Smooth muscle cell (in vitro differentiated cells): ENCODE data around the gene IL12RB2. TPM values are rescaled to one million over a fixed set of nuclear protein-coding genes. Genes with fewer than 3 reads are reported as not detected.
"Not testable (repeated sequence)": the region's sequence is repeated elsewhere in the genome, so short reads cannot be mapped to it uniquely, and the experiment has no call there.

ENCODE experiments used
- DNase-seq: peaks from one replicate; lab custom pipeline; 2025; ENCODE audit not compliant: unreplicated experiment; lab: John Stamatoyannopoulos, UW
- H2AFZ ChIP-seq: fragments of 200-600 bp; sonication (generic); 2 replicates; pipeline ENCODE4 v1.6.0; 2016; ENCODE audit warnings: antibody characterized with exemption, low read depth, mild to moderate bottlenecking
- H3F3A ChIP-seq: fragments of 200-600 bp; sonication (generic); 2 replicates; pipeline ENCODE4 v1.6.0; 2017; ENCODE audit warnings: antibody characterized with exemption, low read depth
- H3K27ac ChIP-seq: fragments of 200-600 bp; sonication (generic); 2 replicates; pipeline ENCODE4 v1.5.1; 2016; ENCODE audit warnings: low read depth, mild to moderate bottlenecking
- H3K27me3 ChIP-seq: fragments of 200-600 bp; sonication (generic); 2 replicates; pipeline ENCODE4 v1.6.1; 2016; ENCODE audit warnings: low read depth, mild to moderate bottlenecking
- H3K36me3 ChIP-seq: fragments of 200-600 bp; sonication (generic); 2 replicates; pipeline ENCODE4 v1.5.1; 2016; ENCODE audit warnings: low read depth
- H3K4me1 ChIP-seq: fragments of 200-600 bp; sonication (generic); 2 replicates; pipeline ENCODE4 v1.5.1; 2016; ENCODE audit warnings: low read depth
- H3K4me2 ChIP-seq: fragments of 200-600 bp; sonication (generic); 2 replicates; pipeline ENCODE4 v1.6.0; 2016; ENCODE audit warnings: mild to moderate bottlenecking
- H3K4me3 ChIP-seq: fragments of 200-600 bp; sonication (generic); 2 replicates; pipeline ENCODE4 v1.5.1; 2016; ENCODE audit warnings: mild to moderate bottlenecking
- H3K79me2 ChIP-seq: fragments of 200-600 bp; sonication (generic); 2 replicates; pipeline ENCODE4 v1.6.0; 2016; ENCODE audit warnings: low read depth, mild to moderate bottlenecking
- H3K9ac ChIP-seq: fragments of 200-600 bp; sonication (generic); 2 replicates; pipeline ENCODE4 v1.6.0; 2016; ENCODE audit warnings: low read depth
- H3K9me3 ChIP-seq: fragments of 200-600 bp; sonication (generic); replicated peaks from 2 replicates; pipeline ENCODE4 v1.5.1; 2016; ENCODE audit warnings: low read depth
- H4K20me1 ChIP-seq: fragments of 200-600 bp; sonication (generic); 2 replicates; pipeline ENCODE4 v1.6.0; 2016; ENCODE audit warnings: low read depth
- CTCF ChIP-seq: fragments of 200-600 bp; sonication (generic); IDR thresholded peaks from 2 replicates; pipeline ENCODE4 v1.5.1; 2017; ENCODE audit warnings: borderline replicate concordance, mild to moderate bottlenecking, antibody characterized with exemption; ENCODE audit not compliant: insufficient read depth, poor library complexity, severe bottlenecking
- WGBS: methylation state at CpG from one replicate; pipeline ENCODE4 v1.1.7; 2016; ENCODE audit warnings: low lambda C conversion rate; 5-methylcytosine and 5-hydroxymethylcytosine counted together
- polyA plus RNA-seq: library from polyadenylated mRNA; unstranded; fragments of >200 nt; fragmentation: Nextera tagmentation; extraction: Ambion mirVana; gene quantifications from 2 replicates; pipeline ENCODE4 v1.2.1, GENCODE V29; 2016
- total RNA-seq: library from RNA; depleted of rRNA; stranded (reverse); fragments of >200 nt; gene quantifications from 2 replicates; pipeline ENCODE4 v1.2.3, GENCODE V29; 2014

IL12RB2 gene
- total and polyA plus RNA-seq, 2 experiments from 2014 or later = not detected

DNA sequence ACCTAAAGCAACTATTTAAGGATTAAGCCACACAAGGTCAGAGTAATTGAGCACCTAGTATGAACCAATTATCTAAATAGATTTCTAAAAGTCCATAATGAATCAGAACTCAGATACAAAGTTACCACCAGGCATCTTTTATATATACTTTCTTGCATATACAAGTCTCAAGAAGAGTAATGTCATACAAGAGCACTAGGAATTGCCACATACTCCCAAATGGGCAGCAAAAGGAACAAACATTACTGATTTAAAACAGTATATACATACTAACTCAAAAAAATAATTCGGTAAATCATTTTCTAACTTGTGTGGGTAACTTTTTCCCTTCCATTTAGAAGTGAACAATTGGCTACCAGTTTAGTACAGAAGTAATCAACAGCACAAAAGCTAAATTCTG is 100.5 kb downstream of the IL12RB2 start:
- H3K4me3 ChIP-seq = no peak overlapping the region
- H3K27ac ChIP-seq = no peak overlapping the region
- peaks cover 6% of the 10 kb centered on the region for H3K79me2 ChIP-seq
- no peak overlapping the region for H3K9ac ChIP-seq
- TF ChIP-seq CTCF = no peak
- no peak overlapping the region for H2AFZ ChIP-seq
- peaks cover 13% of the 10 kb centered on the region for H3K36me3 ChIP-seq
- peaks cover 8% of the 10 kb centered on the region for H3F3A ChIP-seq
- no peaks in the 10 kb centered on the region for H3K27me3 ChIP-seq
- DNase-seq = no peak
- H3K4me2 ChIP-seq = no peak overlapping the region
- no peaks in the 10 kb centered on the region for H3K9me3 ChIP-seq
- 96% methylated on average over 1 of the region's 1 CpG for WGBS
- H4K20me1 ChIP-seq = peaks cover 36% of the 10 kb centered on the region
- no peaks in the 10 kb centered on the region for H3K4me1 ChIP-seq

DNA sequence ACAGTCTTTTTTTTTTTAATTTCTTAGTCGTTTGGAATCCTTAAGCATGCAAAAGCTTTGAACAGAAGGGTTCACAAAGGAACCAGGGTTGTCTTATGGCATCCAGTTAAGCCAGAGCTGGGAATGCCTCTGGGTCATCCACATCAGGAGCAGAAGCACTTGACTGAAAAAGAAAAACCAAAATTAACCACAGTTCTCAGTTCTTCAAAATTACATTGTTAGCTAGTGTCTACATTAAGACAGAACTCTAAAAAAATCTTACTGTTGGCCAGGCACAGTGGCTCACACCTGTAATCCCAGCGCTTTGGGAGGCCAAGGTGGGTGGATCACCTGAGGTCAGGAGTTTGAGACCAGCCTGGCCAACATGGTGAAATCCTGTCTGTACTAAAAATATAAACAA is 105.4 kb downstream of the IL12RB2 start:
- H3K4me2 ChIP-seq, DNase-seq, H3K27me3 ChIP-seq, H2AFZ ChIP-seq, H3K27ac ChIP-seq, H3K9me3 ChIP-seq, H3K4me1 ChIP-seq, H3K4me3 ChIP-seq, H3K9ac ChIP-seq, H3F3A ChIP-seq: not testable (repeated sequence)
- H4K20me1 ChIP-seq = peaks cover 76% of the 10 kb centered on the region
- peaks cover 34% of the 10 kb centered on the region for H3K79me2 ChIP-seq
- H3K36me3 ChIP-seq = peaks cover 39% of the 10 kb centered on the region
- WGBS = 88% methylated on average over 2 of the region's 2 CpGs

GRCh38 chr1:67414574-67414973 is 106.9 kb downstream of the IL12RB2 start:
- peaks cover 49% of the 10 kb centered on the region for H3K79me2 ChIP-seq
- H3K27me3 ChIP-seq = no peaks in the 10 kb centered on the region
- H3K36me3 ChIP-seq = peaks cover 43% of the 10 kb centered on the region
- H2AFZ ChIP-seq = no peak overlapping the region
- no peak for DNase-seq
- no peaks in the 10 kb centered on the region for H3K9me3 ChIP-seq
- H3K9ac ChIP-seq = no peak overlapping the region
- WGBS = 89% methylated on average over 2 of the region's 2 CpGs
- H3K27ac ChIP-seq = peak overlapping the region; percentile 15
- TF ChIP-seq CTCF = no peak
- H3F3A ChIP-seq = peaks cover 2% of the 10 kb centered on the region
- H4K20me1 ChIP-seq = peaks cover 90% of the 10 kb centered on the region
- no peak overlapping the region for H3K4me2 ChIP-seq
- H3K4me3 ChIP-seq = no peak overlapping the region
- H3K4me1 ChIP-seq = no peaks in the 10 kb centered on the region

DNA sequence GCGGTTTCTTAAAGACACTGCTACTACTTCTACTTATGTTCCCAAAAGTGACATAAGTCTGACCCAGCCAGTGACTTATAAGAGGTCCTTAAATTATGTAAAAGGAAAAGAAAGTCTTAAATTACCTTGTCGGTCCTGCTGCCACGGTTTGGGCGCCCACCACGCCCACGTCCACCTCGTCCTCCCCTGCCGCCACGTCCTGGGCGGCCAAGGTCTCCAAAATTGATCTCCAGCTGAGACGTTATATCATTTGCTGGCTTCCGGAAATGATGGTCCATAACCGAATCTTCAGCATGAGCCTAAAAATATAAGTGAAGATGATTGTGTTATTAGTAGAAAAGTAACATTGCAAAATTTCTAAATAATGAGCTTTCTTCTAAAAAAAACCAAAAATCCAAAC is 107.4 kb downstream of the IL12RB2 start:
- 98% methylated on average over 13 of the region's 13 CpGs for WGBS
- no peak for DNase-seq
- no peak for TF ChIP-seq CTCF
- no peak overlapping the region for H3K4me2 ChIP-seq
- H3K9me3 ChIP-seq = no peaks in the 10 kb centered on the region
- H3K36me3 ChIP-seq = peaks cover 48% of the 10 kb centered on the region
- peak overlapping the region; percentile 15 for H3K27ac ChIP-seq
- H3K4me3 ChIP-seq = no peak overlapping the region
- peaks cover 2% of the 10 kb centered on the region for H3F3A ChIP-seq
- no peak overlapping the region for H2AFZ ChIP-seq
- H3K79me2 ChIP-seq = peaks cover 52% of the 10 kb centered on the region
- no peaks in the 10 kb centered on the region for H3K4me1 ChIP-seq
- no peak overlapping the region for H3K9ac ChIP-seq
- peaks cover 93% of the 10 kb centered on the region for H4K20me1 ChIP-seq
- H3K27me3 ChIP-seq = no peaks in the 10 kb centered on the region

DNA sequence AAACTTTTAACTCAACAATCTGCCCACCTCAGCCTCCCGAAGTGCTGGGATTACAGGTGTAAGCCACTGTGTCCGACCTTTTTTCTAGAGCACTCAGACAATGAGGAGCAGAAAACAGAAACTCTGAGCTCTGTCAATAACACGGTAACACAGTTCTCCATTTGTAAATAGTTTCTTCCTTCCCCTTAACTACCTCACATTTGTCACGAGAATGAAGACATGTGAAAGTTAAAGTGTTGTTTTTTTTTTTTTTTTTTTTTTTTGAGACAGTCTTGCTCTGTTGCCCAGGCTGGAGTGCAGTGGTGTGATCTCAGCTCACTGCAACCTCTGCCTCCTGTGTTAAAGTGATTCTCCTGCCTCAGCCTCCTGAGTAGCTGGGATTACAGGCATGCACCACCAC is 110.1 kb downstream of the IL12RB2 start:
- not testable (repeated sequence) for H3K4me2 ChIP-seq, H3K27ac ChIP-seq, H3K4me3 ChIP-seq, DNase-seq, H3K9ac ChIP-seq, H2AFZ ChIP-seq, H3K4me1 ChIP-seq, H3K27me3 ChIP-seq, H3F3A ChIP-seq, H3K9me3 ChIP-seq
- H4K20me1 ChIP-seq = peaks cover 98% of the 10 kb centered on the region
- 92% methylated on average over 4 of the region's 4 CpGs for WGBS
- peaks cover 73% of the 10 kb centered on the region for H3K79me2 ChIP-seq
- H3K36me3 ChIP-seq = peaks cover 48% of the 10 kb centered on the region
